Stimulated activated CD4-positive, alpha-beta T cell treated with anti-CD3 and anti-CD28 coated beads, Interleukin-2, amount 100 ng/mL, for 24 hours (primary cell): ENCODE results near the gene CRYBA4.

Experiments used
- DNase-seq, 2 donors: peaks; one replicate each; pipeline ENCODE4 v3.0.0-alpha.2; 2020

The CRYBA4 gene

GRCh38 chr22:26621663-26622062, at the start of gene CRYBA4:
TSS of gene CRYBA4 (plus strand) at chr22:26621963. CDS start at chr22:26622597, 634 bp downstream.
- DNase-seq, result no peak

- DNase-seq, result no peak
These were observed 48.6 kb upstream of the CRYBA4 start for GRCh38 chr22:26573026-26573662.

- no peak for DNase-seq
These were observed 47.6 kb upstream of the CRYBA4 start for GRCh38 chr22:26574001-26574723.

- no peak for DNase-seq
These were observed 45.6 kb upstream of the CRYBA4 start for GRCh38 chr22:26576026-26576680.

- DNase-seq, result no peak
These were observed 44.7 kb upstream of the CRYBA4 start for GRCh38 chr22:26577081-26577480.

GRCh38 chr22:26579331-26579886, 42.4 kb upstream of the CRYBA4 start:
- DNase-seq, result peak; percentile 46 to 59

- no peak for DNase-seq
These were observed 41.4 kb upstream of the CRYBA4 start for GRCh38 chr22:26580240-26580962.

GRCh38 chr22:26581026-26581425, 40.7 kb upstream of the CRYBA4 start:
- DNase-seq, result no peak

GRCh38 chr22:26581633-26582168, 40.1 kb upstream of the CRYBA4 start:
- DNase-seq, result no peak

- DNase-seq, result no peak
These were observed 37.8 kb upstream of the CRYBA4 start for GRCh38 chr22:26584010-26584409.

GRCh38 chr22:26585104-26585790, 36.5 kb upstream of the CRYBA4 start:
- DNase-seq, result no peak

- DNase-seq, result no peak
These were observed 35.0 kb upstream of the CRYBA4 start for GRCh38 chr22:26586556-26587325.

GRCh38 chr22:26587991-26588613, 33.7 kb upstream of the CRYBA4 start:
- DNase-seq, result no peak

GRCh38 chr22:26588729-26589366, 32.9 kb upstream of the CRYBA4 start:
- DNase-seq, result no peak

GRCh38 chr22:26589367-26589844, 32.4 kb upstream of the CRYBA4 start:
- DNase-seq, result peak; percentile 34 to 48

- DNase-seq, result peak; percentile 73 to 79
These were observed 31.7 kb upstream of the CRYBA4 start, which contains the start of gene TPST2 for GRCh38 chr22:26589845-26590736. TSS of gene TPST2 (minus strand) at chr22:26590132. CDS start at chr22:26541630, 48,502 bp downstream.

- peak in 1 of 2 donors; percentile 35 for DNase-seq
These were observed 29.3 kb upstream of the CRYBA4 start for GRCh38 chr22:26592421-26592891.

- DNase-seq, result no peak
These were observed 28.0 kb upstream of the CRYBA4 start for GRCh38 chr22:26593763-26594162.

- no peak for DNase-seq
These were observed 24.7 kb upstream of the CRYBA4 start for GRCh38 chr22:26597026-26597425.
